CD4-positive, alpha-beta T cell (primary cell): ENCODE data around the gene ASIP. TPM values are rescaled to one million over a fixed set of nuclear protein-coding genes. Genes with fewer than 3 reads are reported as not detected.

Experiments used
- ATAC-seq: fragments of 200-7000 bp; cut with Tn5 transposase; one replicate; pipeline ENCODE4 v1.10.0; 2022; ENCODE audit warnings: mild to moderate bottlenecking; ENCODE audit not compliant: poor library complexity
- CTCF ChIA-PET: fragments of 350-600 bp; sonication (Branson Sonifier 250); formaldehyde crosslinking; loops from one replicate; lab custom pipeline; 2021; ENCODE audit warnings: antibody characterized with exemption, inconsistent platforms; lab: Charles Lee
- POLR2A ChIA-PET: fragments of 350-600 bp; sonication (Branson Sonifier 250); formaldehyde crosslinking; loops from one replicate; lab custom pipeline; 2021; ENCODE audit warnings: antibody characterized with exemption, inconsistent platforms; lab: Charles Lee
- DNase-seq, 14 experiments: peaks; one replicate each; pipeline ENCODE4 v3.0.0-alpha.2; 2013 to 2020; ENCODE audit warnings: mixed read lengths in 2 of 14
- H3K27ac ChIP-seq, 2 donors: one replicate each; pipeline versions ENCODE4 v1.5.1 to v1.7.0; 2013; ENCODE audit warnings: low read length in 2 of 2, low read depth in 1 of 2, mild to moderate bottlenecking in 1 of 2
- H3K27me3 ChIP-seq, 2 experiments: 1 replicate in 1 of 2; 2 replicates in 1 of 2; pipeline versions ENCODE4 v1.6.1 to v1.7.0; 2013; ENCODE audit warnings: low read length in 2 of 2, control low read depth in 1 of 2, mild to moderate bottlenecking in 1 of 2, moderate library complexity in 1 of 2; ENCODE audit not compliant: insufficient read depth in 2 of 2, control insufficient read depth in 1 of 2
- H3K36me3 ChIP-seq: one replicate; pipeline ENCODE4 v1.6.1; 2013; ENCODE audit warnings: low read length, control low read depth; ENCODE audit not compliant: insufficient read depth
- H3K4me1 ChIP-seq: one replicate; pipeline ENCODE4 v1.6.1; 2013; ENCODE audit warnings: low read length, control low read depth; ENCODE audit not compliant: insufficient read depth
- H3K4me3 ChIP-seq: one replicate; pipeline ENCODE4 v1.5.1; 2013; ENCODE audit warnings: mild to moderate bottlenecking, low read length, moderate library complexity
- H3K9me3 ChIP-seq, 2 experiments: 1 replicate in 1 of 2; 2 replicates in 1 of 2; pipeline versions ENCODE4 v1.6.1 to v1.7.0; 2013; ENCODE audit warnings: low read length in 2 of 2, mild to moderate bottlenecking in 2 of 2, control low read depth in 1 of 2, moderate library complexity in 1 of 2; ENCODE audit not compliant: control insufficient read depth in 1 of 2, insufficient read depth in 1 of 2
- H3K27ac Mint-ChIP-seq: one replicate; pipeline ENCODE4 v1.8.0; 2020; ENCODE audit warnings: mixed read lengths
- H3K27me3 Mint-ChIP-seq: one replicate; pipeline ENCODE4 v1.8.0; 2021; ENCODE audit warnings: mixed read lengths
- H3K36me3 Mint-ChIP-seq: one replicate; pipeline ENCODE4 v1.8.0; 2021; ENCODE audit warnings: low read depth, mixed read lengths
- H3K4me1 Mint-ChIP-seq: one replicate; pipeline ENCODE4 v1.8.0; 2021; ENCODE audit warnings: low read depth, mixed read lengths
- H3K4me3 Mint-ChIP-seq: one replicate; pipeline ENCODE4 v1.8.0; 2020; ENCODE audit warnings: mild to moderate bottlenecking, mixed read lengths
- H3K9me3 Mint-ChIP-seq: one replicate; pipeline ENCODE4 v1.8.0; 2020; ENCODE audit warnings: mixed read lengths
- CTCF ChIP-seq: fragments of 200-600 bp; IDR thresholded peaks from one replicate; pipeline ENCODE4 v1.8.0; 2022; ENCODE audit warnings: antibody characterized with exemption, mild to moderate bottlenecking
- intact Hi-C, 2 experiments: fragments of 100-400 bp; cut with DNase I in 1 of 2; cut with micrococcal nuclease in 1 of 2; formaldehyde crosslinking; loops; one replicate each; pipeline versions ENCODE4 v1.15.1 to v1.9.0; 2023 to 2025; cut with DNase I, micrococcal nuclease
- total RNA-seq, 174 experiments: library from RNA in 2 of 174; stranded (reverse) in 2 of 174; gene quantifications; one replicate each; pipeline ENCODE4 v1.2.3 and lab custom pipeline; 2021 to 2026

The ASIP gene
- total RNA-seq, 2 experiments from 2014 or later = not detected

- peaks cover 7% of the 10 kb centered on the region for H3K27me3 Mint-ChIP-seq
- ChIA-PET POLR2A (no interaction called here), CTCF (interaction anchor here (0.8 to 1.1 kb wide), 2 partner anchors 9 to 10 kb away, joined by 3 read pairs; no protein-coding TSS in a partner anchor)
- TF ChIP-seq CTCF = no peak
- intact Hi-C loops = no loop called here
- peaks cover 9% of the 10 kb centered on the region for H3K9me3 Mint-ChIP-seq
- peaks cover 5% of the 10 kb centered on the region for H3K4me1 Mint-ChIP-seq
- H3K27ac Mint-ChIP-seq = no peak overlapping the region
- H3K4me1 ChIP-seq = no peaks in the 10 kb centered on the region
- peaks cover 8 to 9% of the 10 kb centered on the region in 2 experiments for H3K27me3 ChIP-seq
- DNase-seq (no peak), ATAC-seq (no peak)
- peaks cover 7 to 20% of the 10 kb centered on the region in 2 experiments for H3K9me3 ChIP-seq
- no peaks in the 10 kb centered on the region for H3K36me3 Mint-ChIP-seq
- H3K4me3 ChIP-seq = no peak overlapping the region
- no peak overlapping the region for H3K27ac ChIP-seq
- H3K4me3 Mint-ChIP-seq = no peak overlapping the region
- no peaks in the 10 kb centered on the region for H3K36me3 ChIP-seq
These were observed 32.1 kb upstream of the ASIP start for GRCh38 chr20:34209111-34209510.

- H3K9me3 Mint-ChIP-seq = peaks cover 9% of the 10 kb centered on the region
- Histone ChIP-seq H3K27me3 (peaks cover 6 to 11% of the 10 kb centered on the region in 2 experiments), H3K4me3 (no peak overlapping the region), H3K27ac (no peak overlapping the region), H3K9me3 (peaks cover 7 to 20% of the 10 kb centered on the region in 2 experiments), H3K4me1 (no peaks in the 10 kb centered on the region), H3K36me3 (no peaks in the 10 kb centered on the region)
- DNase-seq = no peak
- H3K27me3 Mint-ChIP-seq = peaks cover 4% of the 10 kb centered on the region
- ChIA-PET CTCF (no interaction called here), POLR2A (no interaction called here)
- no peak overlapping the region for H3K27ac Mint-ChIP-seq
- H3K4me1 Mint-ChIP-seq = peaks cover 1% of the 10 kb centered on the region
- ATAC-seq = no peak
- no peaks in the 10 kb centered on the region for H3K36me3 Mint-ChIP-seq
- no peak for TF ChIP-seq CTCF
- intact Hi-C loops = no loop called here
- H3K4me3 Mint-ChIP-seq = no peak overlapping the region
These were observed 31.0 kb upstream of the ASIP start for GRCh38 chr20:34210271-34210670.

GRCh38 chr20:34211591-34211990, 29.6 kb upstream of the ASIP start:
- no peak for TF ChIP-seq CTCF
- no peaks in the 10 kb centered on the region for H3K36me3 Mint-ChIP-seq
- H3K9me3 Mint-ChIP-seq = peaks cover 7% of the 10 kb centered on the region
- H3K27me3 Mint-ChIP-seq = no peaks in the 10 kb centered on the region
- H3K4me1 Mint-ChIP-seq = peaks cover 11% of the 10 kb centered on the region
- peaks cover 4% of the 10 kb centered on the region for H3K4me1 ChIP-seq
- DNase-seq (no peak), ATAC-seq (no peak)
- POLR2A ChIA-PET = no interaction called here
- no peak overlapping the region for H3K4me3 Mint-ChIP-seq
- H3K27me3 ChIP-seq = peaks cover 9 to 22% of the 10 kb centered on the region in 2 experiments
- H3K9me3 ChIP-seq = peaks cover 7 to 23% of the 10 kb centered on the region in 2 experiments
- no peaks in the 10 kb centered on the region for H3K36me3 ChIP-seq
- no peak overlapping the region for H3K27ac Mint-ChIP-seq
- H3K4me3 ChIP-seq = no peak overlapping the region
- CTCF ChIA-PET = no interaction called here
- H3K27ac ChIP-seq = no peak overlapping the region
- intact Hi-C loops = no loop called here
